NCI-H510A treated with DMSO at 0.1 percent for 48 hours (cell line): ENCODE data around the gene TMEM200A.

Experiments
- DNase-seq: peaks from one replicate; lab custom pipeline; 2025; lab: John Stamatoyannopoulos, UW

TMEM200A gene

DNA sequence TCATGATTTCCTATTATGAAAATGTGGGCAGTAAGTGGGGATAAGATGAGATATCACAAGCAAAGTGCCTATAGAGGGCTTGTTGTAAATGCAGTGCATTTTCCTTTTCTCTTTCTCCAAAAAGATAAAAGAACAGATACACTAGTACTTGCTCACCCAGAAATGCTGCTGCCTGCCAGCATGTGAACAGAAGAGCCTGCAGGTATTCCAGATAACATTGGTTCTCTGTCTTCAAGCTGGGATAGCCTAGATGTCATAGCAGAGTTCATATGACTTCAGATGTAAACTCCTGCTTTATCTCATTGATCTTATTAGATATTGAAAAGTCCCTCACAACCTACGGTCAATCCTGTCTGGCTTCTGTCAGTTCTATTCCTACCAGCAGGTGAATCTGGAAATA is 123.7 kb downstream of the TMEM200A start:
- DNase-seq, result no peak
